Measurements from ENCODE around the gene TMEM244. TPM values are rescaled to one million over a fixed set of nuclear protein-coding genes. Genes with fewer than 3 reads are reported as not detected.
A peak's percentile ranks its signal among the peaks of the same experiment; 100 is the strongest.
"Not testable (repeated sequence)": the region's sequence is repeated elsewhere in the genome, so short reads cannot be mapped to it uniquely, and the experiment has no call there.

Gene TMEM244
- total RNA-seq, 6 experiments from 2014 or later = not detected

- no peaks in the 10 kb centered on the region for H3K9me3 Mint-ChIP-seq
- TF ChIP-seq CTCF (IDR thresholded peaks at IDR 0.05) = no peak
- DNase-seq = peak; percentile 39
- peak overlapping the region; percentile 75 for H3K27ac Mint-ChIP-seq
- peaks cover 41% of the 10 kb centered on the region for H3K4me1 Mint-ChIP-seq (ENCODE audit: low read depth)
- no peaks in the 10 kb centered on the region for H3K27me3 Mint-ChIP-seq (ENCODE audit: insufficient read depth)
- peak overlapping the region; percentile 59; the same call in 1 of the 2 replicates for H3K4me3 Mint-ChIP-seq
- no peaks in the 10 kb centered on the region for H3K36me3 Mint-ChIP-seq (ENCODE audit: low read depth)
These were observed 29.0 kb upstream of the TMEM244 start for GRCh38 chr6:129890164-129890563.

- peak overlapping the region; percentile 49 for H3K27ac Mint-ChIP-seq
These were observed 28.5 kb upstream of the TMEM244 start for GRCh38 chr6:129889580-129889979.

GRCh38 chr6:129886401-129887155 is 25.5 kb upstream of the TMEM244 start:
- TF ChIP-seq CTCF (IDR thresholded peaks at IDR 0.05) = no peak
- H3K4me3 Mint-ChIP-seq = no peak overlapping the region
- no peaks in the 10 kb centered on the region for H3K36me3 Mint-ChIP-seq (ENCODE audit: low read depth)
- no peak overlapping the region for H3K27ac Mint-ChIP-seq
- no peak for DNase-seq
- H3K27me3 Mint-ChIP-seq (ENCODE audit: insufficient read depth) = no peaks in the 10 kb centered on the region
- H3K9me3 Mint-ChIP-seq = no peaks in the 10 kb centered on the region
- peaks cover 31% of the 10 kb centered on the region for H3K4me1 Mint-ChIP-seq (ENCODE audit: low read depth)

More at GRCh38 chr6:129889580-129889979, 28.5 kb upstream of the TMEM244 start:
- no peaks in the 10 kb centered on the region for H3K27me3 Mint-ChIP-seq (ENCODE audit: insufficient read depth)
- TF ChIP-seq CTCF (IDR thresholded peaks at IDR 0.05) = no peak
- peak; percentile 72 for DNase-seq
- H3K4me1 Mint-ChIP-seq (ENCODE audit: low read depth) = peaks cover 38% of the 10 kb centered on the region
- H3K9me3 Mint-ChIP-seq = no peaks in the 10 kb centered on the region
- no peaks in the 10 kb centered on the region for H3K36me3 Mint-ChIP-seq (ENCODE audit: low read depth)
- no peak overlapping the region for H3K4me3 Mint-ChIP-seq

GRCh38 chr6:129884211-129884610 is 23.1 kb upstream of the TMEM244 start:
- Mint-ChIP-seq H3K9me3 (no peaks in the 10 kb centered on the region; the same call in 1 of the 2 replicates), H3K4me1 (ENCODE audit: low read depth) (peaks cover 17% of the 10 kb centered on the region), H3K4me3 (no peak overlapping the region), H3K36me3 (ENCODE audit: low read depth) (peaks cover 10% of the 10 kb centered on the region), H3K27ac (no peak overlapping the region), H3K27me3 (ENCODE audit: insufficient read depth) (no peaks in the 10 kb centered on the region)
- DNase-seq = no peak
- no peak for TF ChIP-seq CTCF (IDR thresholded peaks at IDR 0.05)

GRCh38 chr6:129882510-129883023 is 21.5 kb upstream of the TMEM244 start:
- Mint-ChIP-seq H3K4me1 (ENCODE audit: low read depth) (peaks cover 8% of the 10 kb centered on the region), H3K27ac (no peak overlapping the region), H3K4me3 (no peak overlapping the region), H3K36me3 (ENCODE audit: low read depth) (peaks cover 21% of the 10 kb centered on the region), H3K9me3 (peaks cover 12% of the 10 kb centered on the region), H3K27me3 (ENCODE audit: insufficient read depth) (0 out of 2 replicates have a peak, but pooled peaks cover 5% of the 10 kb centered on the region)
- no peak for TF ChIP-seq CTCF (IDR thresholded peaks at IDR 0.05)
- no peak for DNase-seq

- not testable (repeated sequence) for H3K4me3 Mint-ChIP-seq; H3K27me3 Mint-ChIP-seq (ENCODE audit: insufficient read depth); DNase-seq; H3K27ac Mint-ChIP-seq
- H3K4me1 Mint-ChIP-seq (ENCODE audit: low read depth) = peaks cover 20% of the 10 kb centered on the region
- peaks cover 12% of the 10 kb centered on the region for H3K9me3 Mint-ChIP-seq
- peaks cover 21% of the 10 kb centered on the region for H3K36me3 Mint-ChIP-seq (ENCODE audit: low read depth)
These were observed 16.8 kb upstream of the TMEM244 start for GRCh38 chr6:129877894-129878293.
